ENCODE data around the gene ARHGEF12. TPM values are rescaled to one million over a fixed set of nuclear protein-coding genes. Genes with fewer than 3 reads are reported as not detected.

Gene ARHGEF12
- total RNA-seq, 2 donors from 2014 or later, result 113 to 132 TPM

DNA sequence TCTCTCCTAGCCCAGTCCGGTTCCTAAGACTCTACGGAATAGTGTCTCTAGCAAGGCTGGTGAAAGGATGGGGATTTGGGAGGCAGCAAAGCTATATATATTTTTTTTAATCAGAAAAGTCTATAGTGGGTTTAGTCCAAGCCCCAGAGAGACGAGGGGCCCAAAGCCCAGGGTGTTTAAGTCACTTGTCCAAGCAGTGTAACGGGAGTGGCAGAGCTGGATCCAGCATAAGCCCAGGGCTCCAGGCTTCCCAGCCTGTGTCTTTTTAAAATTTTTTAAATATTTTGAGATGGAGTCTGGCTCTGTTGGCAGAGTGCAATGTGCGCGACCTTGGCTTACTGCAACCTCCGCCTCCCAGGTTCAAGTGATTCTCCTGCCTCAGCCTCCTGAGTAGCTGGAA lies 182.1 kb downstream of the ARHGEF12 start:
- H3K9me3 ChIP-seq, result no peaks in the 10 kb centered on the region
- no peak overlapping the region for H3K4me3 ChIP-seq
- no peak for ATAC-seq (ENCODE audit: insufficient number of reproducible peaks, low FRiP score, low read depth)
- TF ChIP-seq, protein P1, sequence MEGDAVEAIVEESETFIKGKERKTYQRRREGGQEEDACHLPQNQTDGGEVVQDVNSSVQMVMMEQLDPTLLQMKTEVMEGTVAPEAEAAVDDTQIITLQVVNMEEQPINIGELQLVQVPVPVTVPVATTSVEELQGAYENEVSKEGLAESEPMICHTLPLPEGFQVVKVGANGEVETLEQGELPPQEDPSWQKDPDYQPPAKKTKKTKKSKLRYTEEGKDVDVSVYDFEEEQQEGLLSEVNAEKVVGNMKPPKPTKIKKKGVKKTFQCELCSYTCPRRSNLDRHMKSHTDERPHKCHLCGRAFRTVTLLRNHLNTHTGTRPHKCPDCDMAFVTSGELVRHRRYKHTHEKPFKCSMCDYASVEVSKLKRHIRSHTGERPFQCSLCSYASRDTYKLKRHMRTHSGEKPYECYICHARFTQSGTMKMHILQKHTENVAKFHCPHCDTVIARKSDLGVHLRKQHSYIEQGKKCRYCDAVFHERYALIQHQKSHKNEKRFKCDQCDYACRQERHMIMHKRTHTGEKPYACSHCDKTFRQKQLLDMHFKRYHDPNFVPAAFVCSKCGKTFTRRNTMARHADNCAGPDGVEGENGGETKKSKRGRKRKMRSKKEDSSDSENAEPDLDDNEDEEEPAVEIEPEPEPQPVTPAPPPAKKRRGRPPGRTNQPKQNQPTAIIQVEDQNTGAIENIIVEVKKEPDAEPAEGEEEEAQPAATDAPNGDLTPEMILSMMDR (IDR thresholded peaks at IDR 0.05), result no peak
- no peak for DNase-seq (ENCODE audit: low spot score)
- H3K27ac ChIP-seq, result no peak overlapping the region
- H3K27me3 ChIP-seq (replicated peaks; ENCODE audit: insufficient read depth), result no peaks in the 10 kb centered on the region
- no peaks in the 10 kb centered on the region for H3K36me3 ChIP-seq
- no peaks in the 10 kb centered on the region for H3K4me1 ChIP-seq (ENCODE audit: control insufficient read depth in 1 of 2, low read depth in 2 of 2)

DNA sequence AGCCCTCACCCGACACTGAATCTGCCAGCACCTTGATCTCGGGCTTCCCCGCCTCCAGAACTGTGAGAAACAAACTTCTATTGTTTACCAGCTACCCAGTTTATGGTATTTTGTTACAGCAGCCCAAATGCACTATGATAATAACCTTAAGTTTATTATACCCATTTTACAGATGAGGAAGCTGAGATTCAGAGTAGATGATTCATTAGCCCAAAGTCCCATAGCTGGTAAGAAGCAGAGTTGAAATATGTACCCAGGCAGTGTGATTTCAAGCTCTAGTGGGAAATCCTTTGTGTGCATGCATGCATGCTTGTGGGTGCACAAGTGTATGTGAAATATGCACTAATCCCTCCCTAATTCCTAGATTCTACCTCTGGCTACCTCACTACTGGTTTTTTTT lies 183.3 kb downstream of the ARHGEF12 start:
- Histone ChIP-seq H3K27ac (no peak overlapping the region), H3K9me3 (no peaks in the 10 kb centered on the region), H3K4me1 (ENCODE audit: control insufficient read depth in 1 of 2, low read depth in 2 of 2) (no peaks in the 10 kb centered on the region), H3K36me3 (no peaks in the 10 kb centered on the region), H3K27me3 (replicated peaks; ENCODE audit: insufficient read depth) (no peaks in the 10 kb centered on the region), H3K4me3 (no peak overlapping the region)
- TF ChIP-seq, protein P1 (IDR thresholded peaks at IDR 0.05), result no peak
- no peak for ATAC-seq (ENCODE audit: insufficient number of reproducible peaks, low FRiP score, low read depth)
- DNase-seq (ENCODE audit: low spot score), result no peak

DNA sequence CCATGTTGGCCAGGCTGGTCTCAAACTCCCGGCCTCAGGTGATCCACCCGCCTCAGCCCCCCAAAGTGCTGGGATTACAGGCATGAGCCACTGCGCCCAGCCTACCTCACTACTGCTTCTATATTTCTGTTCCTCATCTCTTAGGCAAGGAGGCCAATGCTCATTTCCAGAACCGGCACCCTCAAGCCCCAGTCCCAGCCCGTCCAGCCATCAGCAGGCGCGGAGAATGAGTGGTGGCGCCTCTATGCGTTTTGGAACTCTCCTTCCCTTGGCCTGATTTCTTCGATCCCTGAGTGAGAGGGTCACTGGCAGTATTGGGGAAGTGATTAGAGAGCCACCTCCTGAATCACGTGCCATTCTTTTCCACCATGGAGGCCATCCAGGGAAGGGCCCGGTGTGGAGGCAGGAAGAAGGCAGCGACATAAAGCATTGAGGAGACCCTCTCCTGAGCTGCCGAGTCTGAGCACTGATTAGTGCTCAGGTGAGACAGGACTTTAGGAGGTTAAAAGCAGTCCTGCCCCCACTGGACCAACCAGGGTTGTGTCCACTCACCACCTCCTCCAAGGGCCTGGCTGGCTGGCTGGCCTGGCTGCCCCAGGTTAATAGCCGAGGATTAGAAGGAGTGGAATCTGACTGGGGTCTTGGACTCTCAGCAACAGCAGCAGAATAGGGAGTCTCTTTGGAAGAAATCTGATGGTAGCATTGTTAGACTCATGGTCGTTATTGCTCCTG lies 184.0 kb downstream of the ARHGEF12 start:
- Histone ChIP-seq H3K27ac (no peak overlapping the region), H3K9me3 (no peaks in the 10 kb centered on the region), H3K36me3 (no peaks in the 10 kb centered on the region), H3K4me1 (ENCODE audit: control insufficient read depth in 1 of 2, low read depth in 2 of 2) (no peaks in the 10 kb centered on the region), H3K27me3 (replicated peaks; ENCODE audit: insufficient read depth) (no peaks in the 10 kb centered on the region), H3K4me3 (no peak overlapping the region)
- ATAC-seq (ENCODE audit: insufficient number of reproducible peaks, low FRiP score, low read depth) (no peak), DNase-seq (ENCODE audit: low spot score) (no peak)
- TF ChIP-seq, protein P1 (IDR thresholded peaks at IDR 0.05), result no peak

DNA sequence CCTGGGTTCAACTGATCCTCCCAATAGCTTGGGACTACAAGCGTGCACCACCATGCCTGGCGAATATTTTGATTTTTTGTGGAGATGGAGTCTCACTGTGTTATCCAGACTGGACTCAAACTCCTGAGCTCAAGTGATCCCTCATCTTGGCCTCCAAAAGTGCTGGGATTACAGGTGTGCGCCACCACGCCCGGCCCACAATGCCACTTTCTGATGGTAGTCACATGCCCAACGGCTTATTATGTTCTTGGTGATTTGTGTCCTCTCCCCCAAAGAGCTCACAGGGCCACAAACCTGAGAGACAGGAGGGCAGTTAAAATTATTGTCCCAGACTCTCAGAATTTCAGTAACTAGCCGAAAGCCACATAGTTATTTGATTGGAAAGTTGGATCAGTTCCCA lies 185.0 kb downstream of the ARHGEF12 start:
- Histone ChIP-seq H3K27me3 (replicated peaks; ENCODE audit: insufficient read depth) (no peaks in the 10 kb centered on the region), H3K4me1 (ENCODE audit: control insufficient read depth in 1 of 2, low read depth in 2 of 2) (no peaks in the 10 kb centered on the region), H3K4me3 (no peak overlapping the region), H3K9me3 (no peaks in the 10 kb centered on the region), H3K36me3 (no peaks in the 10 kb centered on the region), H3K27ac (no peak overlapping the region)
- ATAC-seq (ENCODE audit: insufficient number of reproducible peaks, low FRiP score, low read depth), result no peak
- TF ChIP-seq, protein P1 (IDR thresholded peaks at IDR 0.05), result no peak
- DNase-seq (ENCODE audit: low spot score), result no peak

DNA sequence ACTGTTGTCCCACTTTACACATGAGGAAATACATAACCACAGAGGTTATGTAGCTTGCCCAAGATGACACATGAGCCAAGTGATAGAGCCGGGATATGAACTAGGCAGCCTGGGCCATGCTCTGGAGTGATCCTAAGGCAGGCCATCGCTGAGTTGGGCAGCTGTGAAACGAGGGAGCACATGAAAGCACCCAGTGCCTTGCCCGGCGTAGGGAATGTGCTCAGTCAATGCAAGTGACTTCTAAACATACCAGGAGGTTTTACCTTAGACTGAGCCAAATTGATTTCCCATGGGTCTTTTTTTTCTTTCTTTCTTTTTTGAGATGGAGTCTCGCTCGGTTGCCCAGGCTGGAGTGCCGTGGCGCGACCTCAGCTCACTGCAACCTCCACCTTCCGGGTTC lies 185.8 kb downstream of the ARHGEF12 start:
- Histone ChIP-seq H3K4me3 (no peak overlapping the region), H3K27me3 (replicated peaks; ENCODE audit: insufficient read depth) (no peaks in the 10 kb centered on the region), H3K27ac (no peak overlapping the region), H3K4me1 (ENCODE audit: control insufficient read depth in 1 of 2, low read depth in 2 of 2) (no peaks in the 10 kb centered on the region), H3K36me3 (no peaks in the 10 kb centered on the region), H3K9me3 (no peaks in the 10 kb centered on the region)
- ATAC-seq (ENCODE audit: insufficient number of reproducible peaks, low FRiP score, low read depth) (no peak), DNase-seq (ENCODE audit: low spot score) (no peak)
- TF ChIP-seq, protein P1 (IDR thresholded peaks at IDR 0.05), result no peak
